Measurements from ENCODE around the gene SULT2B1. TPM values are rescaled to one million over a fixed set of nuclear protein-coding genes. Genes with fewer than 3 reads are reported as not detected.
"Not testable (repeated sequence)": the region's sequence is repeated elsewhere in the genome, so short reads cannot be mapped to it uniquely, and the experiment has no call there.

SULT2B1 gene
- total RNA-seq, 1 donor from 2014 or later = 0.35 TPM

DNA sequence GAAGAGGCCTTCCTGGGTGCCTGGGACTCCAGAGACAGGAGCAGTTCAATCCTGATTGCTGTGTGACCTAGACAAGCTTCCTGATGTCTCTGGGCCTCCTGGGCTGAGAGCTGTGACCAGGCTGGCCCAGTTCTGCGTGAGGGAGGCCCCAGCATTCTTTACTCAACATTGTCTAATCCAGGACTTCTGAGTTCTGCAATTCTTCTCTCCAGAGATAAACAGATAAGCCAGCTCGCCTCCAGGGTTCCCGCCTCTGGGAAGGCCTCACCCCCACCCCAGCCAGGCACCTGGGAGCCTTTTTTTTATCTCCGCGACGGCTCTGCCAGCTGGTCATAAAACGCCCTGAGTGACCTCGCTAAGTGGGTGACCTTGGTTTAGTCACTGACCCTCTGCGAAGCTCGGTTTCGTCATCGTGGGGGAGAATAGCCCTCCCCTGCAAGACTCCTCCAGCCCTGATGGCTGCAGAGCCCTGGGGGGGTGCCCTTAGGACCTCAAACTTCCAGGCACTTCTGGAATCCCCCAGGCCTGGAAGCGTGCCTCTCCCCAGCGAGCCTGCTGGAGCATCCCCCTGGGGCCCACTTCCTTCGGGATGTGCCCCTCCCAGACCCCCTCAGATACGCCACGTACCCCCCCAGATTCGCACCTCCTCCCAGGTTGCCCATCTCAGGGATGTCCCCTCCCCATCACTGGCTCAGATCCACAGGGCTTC is 1.9 kb downstream of the SULT2B1 start:
- intact Hi-C loops (cut with micrococcal nuclease) = no loop called here
- no peak for ATAC-seq
- no peak for DNase-seq

- DNase-seq (no peak), ATAC-seq (no peak)
- intact Hi-C loops (cut with micrococcal nuclease) = no loop called here
These were observed 2.6 kb downstream of the SULT2B1 start for GRCh38 chr19:48554385-48555091.

DNA sequence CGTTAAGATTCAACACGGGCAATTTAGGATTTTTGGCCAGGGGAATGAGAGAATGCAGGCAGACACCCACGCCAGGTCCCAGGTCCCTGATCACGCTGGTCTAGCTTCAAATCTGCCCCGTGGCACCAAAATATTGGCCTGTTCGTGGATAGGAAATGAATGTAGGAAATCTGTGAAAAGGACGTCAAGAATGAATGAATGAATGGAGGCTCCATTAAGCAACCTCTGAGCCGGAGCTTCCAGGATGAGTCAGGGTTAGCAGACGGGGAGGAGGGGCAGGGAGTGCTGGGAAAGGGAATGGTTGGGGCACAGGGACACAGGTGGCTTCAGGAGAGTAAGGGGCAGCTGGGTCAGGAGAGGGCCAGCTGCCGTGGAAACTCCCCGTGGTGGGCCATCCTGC is 4.2 kb downstream of the SULT2B1 start:
- intact Hi-C loops (cut with micrococcal nuclease) = no loop called here
- ATAC-seq = no peak
- DNase-seq = no peak

- intact Hi-C loops (cut with micrococcal nuclease) = no loop called here
These were observed 4.9 kb downstream of the SULT2B1 start for GRCh38 chr19:48556825-48557224.

GRCh38 chr19:48558018-48558684 is 6.2 kb downstream of the SULT2B1 start:
- no peak for DNase-seq
- ATAC-seq = no peak
- intact Hi-C loops (cut with micrococcal nuclease) = no loop called here

More at GRCh38 chr19:48556825-48557224, 4.9 kb downstream of the SULT2B1 start:
- DNase-seq = no peak
- no peak for ATAC-seq

DNA sequence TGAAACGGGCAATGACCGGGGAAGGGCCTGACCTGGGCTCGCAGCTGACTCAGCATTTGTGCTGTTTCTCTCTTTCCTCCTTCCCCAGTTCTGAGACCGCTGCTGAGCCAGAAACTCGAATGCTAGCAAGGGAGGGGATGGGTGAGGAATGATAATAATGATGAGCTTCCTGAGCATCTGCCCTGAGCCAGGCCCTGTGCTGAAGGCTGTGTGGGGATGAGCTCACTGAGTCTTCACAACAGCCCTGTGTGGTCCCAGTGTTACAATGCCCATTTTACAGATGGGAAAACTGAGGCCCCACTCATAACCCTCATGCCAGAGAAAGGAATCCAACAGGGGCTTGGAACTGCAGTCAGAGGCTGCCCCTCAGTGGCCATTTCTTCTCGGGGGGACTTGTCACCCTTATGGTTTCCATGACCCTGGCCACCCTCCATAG is 8.1 kb downstream of the SULT2B1 start:
- DNase-seq (no peak), ATAC-seq (no peak)
- intact Hi-C loops (cut with micrococcal nuclease) = no loop called here

- DNase-seq (no peak), ATAC-seq (no peak)
- intact Hi-C loops (cut with micrococcal nuclease) = no loop called here
These were observed 9.4 kb downstream of the SULT2B1 start for GRCh38 chr19:48561412-48561811.

- intact Hi-C loops (cut with micrococcal nuclease) = no loop called here
- no peak for ATAC-seq
- no peak for DNase-seq
These were observed 13.1 kb downstream of the SULT2B1 start for GRCh38 chr19:48565090-48565489.

- DNase-seq (peak; percentile 93), ATAC-seq (peak; percentile 99)
- intact Hi-C loops (cut with micrococcal nuclease) = no loop called here
These were observed 16.4 kb downstream of the SULT2B1 start for GRCh38 chr19:48568345-48568886.

DNA sequence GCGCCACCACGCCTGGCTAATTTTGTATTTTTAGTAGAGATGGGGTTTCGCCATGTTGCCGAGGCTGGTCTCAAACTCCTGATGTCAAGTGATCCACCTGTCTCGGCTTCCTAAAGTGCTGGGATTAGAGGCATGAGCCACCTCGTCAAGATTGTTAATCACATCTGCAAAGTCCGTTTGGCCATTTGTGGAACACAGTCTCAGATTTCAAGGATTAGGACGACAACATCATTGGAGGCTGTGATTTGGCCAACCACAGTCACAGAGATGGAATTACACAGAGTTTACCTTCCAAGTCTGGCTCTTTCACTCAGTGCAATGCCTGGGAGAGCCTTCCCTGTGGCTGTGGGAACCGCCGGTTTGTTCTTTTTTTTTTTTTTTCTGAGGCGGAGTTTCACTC is 17.8 kb downstream of the SULT2B1 start:
- DNase-seq (no peak), ATAC-seq (no peak)
- intact Hi-C loops (cut with micrococcal nuclease) = no loop called here

DNA sequence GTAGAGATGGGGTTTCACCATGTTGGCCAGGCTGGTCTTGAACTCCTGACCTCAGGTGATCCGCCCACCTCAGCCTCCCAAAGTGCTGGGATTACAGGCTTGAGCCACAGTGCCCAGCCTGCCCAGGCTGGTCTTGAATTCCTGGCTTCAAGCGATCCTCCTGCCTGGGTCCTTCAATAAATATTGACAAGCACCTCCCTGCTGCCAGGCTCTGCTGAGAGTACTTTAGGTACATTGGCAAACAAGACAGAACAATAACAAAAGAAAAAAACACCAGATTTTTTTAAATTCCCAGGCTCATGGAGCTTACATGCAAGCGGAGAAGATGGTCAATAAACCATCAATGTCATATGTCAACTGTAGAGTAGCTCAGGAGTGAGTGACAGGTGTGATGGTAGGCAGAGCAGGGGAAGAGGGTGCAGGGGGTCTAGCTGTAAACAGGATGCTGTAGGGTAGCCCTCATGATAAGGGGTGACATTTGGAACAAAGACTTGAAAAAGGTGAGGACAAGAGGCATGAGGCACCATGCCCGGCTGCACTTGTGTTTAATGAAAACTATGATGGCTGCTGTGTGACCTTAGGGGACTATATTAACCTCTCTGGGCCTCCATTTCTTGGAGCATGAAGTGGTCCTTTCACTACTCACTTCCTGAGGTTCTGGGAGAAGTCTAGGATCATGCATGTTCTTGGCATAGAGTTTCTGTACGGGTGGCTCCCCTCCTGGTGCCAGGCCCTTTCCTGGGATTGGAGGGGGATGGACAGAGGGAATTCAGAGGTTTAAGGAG is 19.6 kb downstream of the SULT2B1 start:
- intact Hi-C loops (cut with micrococcal nuclease) = no loop called here
- DNase-seq (no peak), ATAC-seq (no peak)

- intact Hi-C loops (cut with micrococcal nuclease) = no loop called here
- DNase-seq (peak; percentile 51), ATAC-seq (peak; percentile 44)
These were observed 21.2 kb downstream of the SULT2B1 start for GRCh38 chr19:48573163-48573505.

DNA sequence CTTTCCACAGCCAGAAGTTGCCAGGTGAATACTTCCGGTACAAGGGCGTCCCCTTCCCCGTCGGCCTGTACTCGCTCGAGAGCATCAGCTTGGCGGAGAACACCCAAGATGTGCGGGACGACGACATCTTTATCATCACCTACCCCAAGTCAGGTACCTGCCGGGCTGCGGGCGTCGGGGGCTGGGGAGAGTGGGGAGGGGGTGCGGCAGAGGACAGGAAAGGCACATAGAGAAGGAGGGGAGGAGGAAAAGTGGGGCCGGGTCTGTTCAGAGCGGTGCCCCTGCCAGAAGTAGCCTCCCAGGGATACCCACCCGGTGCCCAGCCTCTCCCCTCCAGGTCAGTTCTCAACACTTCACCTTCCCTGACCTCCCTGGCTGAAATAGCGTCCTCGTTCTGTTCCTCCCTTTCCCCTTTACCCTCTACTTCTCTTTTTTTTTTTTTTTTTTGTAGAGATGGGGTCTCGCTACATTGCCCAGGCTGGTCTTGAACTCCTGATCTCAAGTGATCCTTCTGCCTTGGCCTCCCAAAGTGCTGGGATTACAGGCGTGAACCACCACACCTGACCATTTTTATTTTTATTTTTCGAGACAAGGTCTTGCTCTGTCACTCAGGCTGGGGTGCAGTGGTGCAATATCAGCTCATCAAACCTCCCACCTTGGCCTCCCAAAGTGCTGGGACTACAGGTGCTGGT is 24.1 kb downstream of the SULT2B1 start:
- intact Hi-C loops (cut with micrococcal nuclease) = no loop called here
- no peak for ATAC-seq

GRCh38 chr19:48577908-48578307 is 25.9 kb downstream of the SULT2B1 start:
- ATAC-seq; intact Hi-C loops (cut with micrococcal nuclease); DNase-seq: not testable (repeated sequence)

More for the DNA sequence above, 24.1 kb downstream of the SULT2B1 start:
- no peak for DNase-seq

GRCh38 chr19:48578891-48579290 is 26.9 kb downstream of the SULT2B1 start:
- no peak for ATAC-seq
- intact Hi-C loops (cut with micrococcal nuclease) = no loop called here
- DNase-seq = no peak

GRCh38 chr19:48582168-48582567 is 30.2 kb downstream of the SULT2B1 start:
- DNase-seq (no peak), ATAC-seq (no peak)
- intact Hi-C loops (cut with micrococcal nuclease) = loop anchor here (10.0 kb wide), 1 partner anchor 77 kb away; no protein-coding TSS in a partner anchor

GRCh38 chr19:48587387-48587786 is 35.4 kb downstream of the SULT2B1 start:
- ATAC-seq = no peak
- no peak for DNase-seq
- intact Hi-C loops (cut with micrococcal nuclease) = loop anchor here (10.0 kb wide), 1 partner anchor 83 kb away; no protein-coding TSS in a partner anchor

- intact Hi-C loops (cut with micrococcal nuclease) = loop anchor here (10.0 kb wide), 1 partner anchor 84 kb away; no protein-coding TSS in a partner anchor
- peak; percentile 88 for ATAC-seq
These were observed 36.9 kb downstream of the SULT2B1 start for GRCh38 chr19:48588670-48589401.

More at GRCh38 chr19:48588670-48589401, 36.9 kb downstream of the SULT2B1 start:
- peak; percentile 97 for DNase-seq
